ENCODE results near the gene PLEKHH3. TPM values are rescaled to one million over a fixed set of nuclear protein-coding genes. Genes with fewer than 3 reads are reported as not detected.

Gene PLEKHH3
- total and polyA plus RNA-seq, 11 donors, result 17.8 to 25.9 (median 21.3) TPM

GRCh38 chr17:42677921-42678781, 1.4 kb upstream of the PLEKHH3 start:
- intact Hi-C loops (cut with DNase I), result loop anchor here in 8 of 10 donors (1.0 to 10.0 kb wide), 6 partner anchors 59 to 101 kb away; partner anchors contain the start of genes RETREG3 (in 4 of the 8), TUBG1 (in 4 of the 8) and PSMC3IP (in 2 of the 8)
- DNase-seq, result peak; percentile 90 to 94 (median 92)
- TF ChIP-seq POLR2A (IDR thresholded peaks at IDR 0.05) (peak in 1 of 2 donors; percentile 32), CTCF (IDR thresholded peaks at IDR 0.05) (peak in 1 of 12 donors; percentile 12)
- Histone ChIP-seq H3K27ac (peak overlapping the region; percentile 76 to 99 (median 96)), H3K4me1 (peaks cover 2 to 89% (median 71%) of the 10 kb centered on the region in 12 donors), H3K9me3 (no peaks in the 10 kb centered on the region), H3K27me3 (peaks cover 0 to 37% (median 0%) of the 10 kb centered on the region in 9 donors), H3K4me3 (peak overlapping the region; percentile 28 to 97 (median 85)), H3K36me3 (peaks cover 0 to 7% (median 5%) of the 10 kb centered on the region in 9 donors)
- 0 to 1% (median 1%) methylated on average over 12 to 53 of the region's 53 CpGs for WGBS, 4 donors
- peak; percentile 42 to 52 (median 45) for ATAC-seq

- TF ChIP-seq POLR2A (IDR thresholded peaks at IDR 0.05), result no peak
- TF ChIP-seq CTCF (IDR thresholded peaks at IDR 0.05), result no peak
- peak overlapping the region; percentile 79 to 97 (median 92) for H3K4me3 ChIP-seq
- H3K36me3 ChIP-seq, result peaks cover 0 to 16% (median 14%) of the 10 kb centered on the region in 9 donors
- H3K9me3 ChIP-seq, result no peaks in the 10 kb centered on the region
- WGBS, 4 donors, result 2 to 4% (median 3%) methylated on average over 21 to 33 of the region's 33 CpGs
- peaks cover 0 to 35% (median 0%) of the 10 kb centered on the region in 9 donors for H3K27me3 ChIP-seq
- H3K27ac ChIP-seq, result peak overlapping the region; percentile 66 to 99 (median 96)
- ATAC-seq (peak; percentile 70 to 87 (median 82)), DNase-seq (peak; percentile 100)
- intact Hi-C loops (cut with DNase I), result loop anchor here in 4 of 10 donors (2.0 to 10.0 kb wide), 3 partner anchors 62 to 100 kb away; partner anchors contain the start of genes PSMC3IP (in 2 of the 4), RETREG3 (in 1 of the 4) and TUBG1 (in 1 of the 4)
- peaks cover 2 to 81% (median 65%) of the 10 kb centered on the region in 12 donors for H3K4me1 ChIP-seq
Observed at GRCh38 chr17:42677012-42677857, 441 bp upstream of the PLEKHH3 start.

- no peaks in the 10 kb centered on the region for H3K9me3 ChIP-seq
- peak in 1 of 4 donors; percentile 1 for ATAC-seq
- intact Hi-C loops (cut with DNase I), result loop anchor here in 5 of 10 donors (2.0 to 10.0 kb wide), 3 partner anchors 61 to 99 kb away; partner anchors contain the start of genes PSMC3IP (in 2 of the 5), RETREG3 (in 2 of the 5) and TUBG1 (in 2 of the 5)
- TF ChIP-seq CTCF (IDR thresholded peaks at IDR 0.05), result peak in 1 of 12 donors; percentile 11
- TF ChIP-seq POLR2A (IDR thresholded peaks at IDR 0.05), result no peak
- WGBS, 4 donors, result 0 to 1% (median 1%) methylated on average over 14 to 43 of the region's 43 CpGs
- H3K36me3 ChIP-seq, result peaks cover 0 to 28% (median 26%) of the 10 kb centered on the region in 9 donors
- DNase-seq, result peak; percentile 60 to 82 (median 69)
- H3K27ac ChIP-seq, result peak overlapping the region; percentile 66 to 98 (median 96)
- peak overlapping the region; percentile 79 to 97 (median 92) for H3K4me3 ChIP-seq
- peaks cover 0 to 39% (median 0%) of the 10 kb centered on the region in 9 donors for H3K27me3 ChIP-seq
- H3K4me1 ChIP-seq, result peaks cover 2 to 72% (median 55%) of the 10 kb centered on the region in 12 donors
Observed at GRCh38 chr17:42675965-42676423, 800 bp downstream of the PLEKHH3 start.
